ENCODE measurements around the gene SSMEM1. TPM values are rescaled to one million over a fixed set of nuclear protein-coding genes. Genes with fewer than 3 reads are reported as not detected.
A peak's percentile ranks its signal among the peaks of the same experiment; 100 is the strongest.

The SSMEM1 gene
- total and polyA plus RNA-seq, 9 of the 15 experiments (the other 6 are each of a cell fraction or from before 2014, with no cell fraction given) = 0.10 to 0.28 (median 0.18) TPM; not detected in 4

DNA sequence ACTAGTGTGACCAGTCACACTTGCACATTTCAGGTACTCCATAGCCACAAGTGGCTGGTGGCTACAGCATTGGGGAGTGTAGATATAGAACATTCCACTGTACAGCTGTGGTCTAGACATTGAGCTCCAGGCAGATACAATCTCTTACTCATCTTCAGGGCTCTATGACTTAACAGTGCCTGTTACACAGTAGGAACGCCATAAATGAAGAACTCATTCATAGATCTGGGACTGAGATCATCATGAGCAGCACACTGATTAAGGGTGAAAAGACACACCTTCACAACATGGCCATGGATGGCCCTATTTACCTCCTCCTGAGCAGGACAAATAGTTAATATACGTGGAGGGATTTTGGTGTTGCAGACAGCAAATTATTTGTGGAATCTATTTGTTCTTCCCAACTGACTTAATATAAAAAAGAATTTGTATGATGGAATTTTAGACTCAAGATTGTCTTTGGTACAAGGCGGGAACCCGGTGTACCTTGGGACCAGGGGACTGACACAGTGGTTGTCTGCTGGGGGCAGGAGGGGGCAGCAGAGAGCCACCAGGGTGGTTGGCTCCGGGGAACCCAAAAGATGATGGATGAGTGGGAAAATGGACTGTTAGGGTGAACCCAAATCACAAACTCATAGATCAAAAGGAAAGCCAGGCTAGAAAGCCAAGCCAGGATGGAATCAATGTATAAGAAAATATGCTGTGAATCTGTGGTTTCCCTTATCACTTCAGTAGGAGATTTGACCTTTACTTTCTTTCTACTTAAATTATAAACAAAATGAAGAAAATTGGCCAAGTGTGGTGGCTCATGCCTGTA is 34.7 kb downstream of the SSMEM1 start (continued):
- TF ChIP-seq, protein P1, sequence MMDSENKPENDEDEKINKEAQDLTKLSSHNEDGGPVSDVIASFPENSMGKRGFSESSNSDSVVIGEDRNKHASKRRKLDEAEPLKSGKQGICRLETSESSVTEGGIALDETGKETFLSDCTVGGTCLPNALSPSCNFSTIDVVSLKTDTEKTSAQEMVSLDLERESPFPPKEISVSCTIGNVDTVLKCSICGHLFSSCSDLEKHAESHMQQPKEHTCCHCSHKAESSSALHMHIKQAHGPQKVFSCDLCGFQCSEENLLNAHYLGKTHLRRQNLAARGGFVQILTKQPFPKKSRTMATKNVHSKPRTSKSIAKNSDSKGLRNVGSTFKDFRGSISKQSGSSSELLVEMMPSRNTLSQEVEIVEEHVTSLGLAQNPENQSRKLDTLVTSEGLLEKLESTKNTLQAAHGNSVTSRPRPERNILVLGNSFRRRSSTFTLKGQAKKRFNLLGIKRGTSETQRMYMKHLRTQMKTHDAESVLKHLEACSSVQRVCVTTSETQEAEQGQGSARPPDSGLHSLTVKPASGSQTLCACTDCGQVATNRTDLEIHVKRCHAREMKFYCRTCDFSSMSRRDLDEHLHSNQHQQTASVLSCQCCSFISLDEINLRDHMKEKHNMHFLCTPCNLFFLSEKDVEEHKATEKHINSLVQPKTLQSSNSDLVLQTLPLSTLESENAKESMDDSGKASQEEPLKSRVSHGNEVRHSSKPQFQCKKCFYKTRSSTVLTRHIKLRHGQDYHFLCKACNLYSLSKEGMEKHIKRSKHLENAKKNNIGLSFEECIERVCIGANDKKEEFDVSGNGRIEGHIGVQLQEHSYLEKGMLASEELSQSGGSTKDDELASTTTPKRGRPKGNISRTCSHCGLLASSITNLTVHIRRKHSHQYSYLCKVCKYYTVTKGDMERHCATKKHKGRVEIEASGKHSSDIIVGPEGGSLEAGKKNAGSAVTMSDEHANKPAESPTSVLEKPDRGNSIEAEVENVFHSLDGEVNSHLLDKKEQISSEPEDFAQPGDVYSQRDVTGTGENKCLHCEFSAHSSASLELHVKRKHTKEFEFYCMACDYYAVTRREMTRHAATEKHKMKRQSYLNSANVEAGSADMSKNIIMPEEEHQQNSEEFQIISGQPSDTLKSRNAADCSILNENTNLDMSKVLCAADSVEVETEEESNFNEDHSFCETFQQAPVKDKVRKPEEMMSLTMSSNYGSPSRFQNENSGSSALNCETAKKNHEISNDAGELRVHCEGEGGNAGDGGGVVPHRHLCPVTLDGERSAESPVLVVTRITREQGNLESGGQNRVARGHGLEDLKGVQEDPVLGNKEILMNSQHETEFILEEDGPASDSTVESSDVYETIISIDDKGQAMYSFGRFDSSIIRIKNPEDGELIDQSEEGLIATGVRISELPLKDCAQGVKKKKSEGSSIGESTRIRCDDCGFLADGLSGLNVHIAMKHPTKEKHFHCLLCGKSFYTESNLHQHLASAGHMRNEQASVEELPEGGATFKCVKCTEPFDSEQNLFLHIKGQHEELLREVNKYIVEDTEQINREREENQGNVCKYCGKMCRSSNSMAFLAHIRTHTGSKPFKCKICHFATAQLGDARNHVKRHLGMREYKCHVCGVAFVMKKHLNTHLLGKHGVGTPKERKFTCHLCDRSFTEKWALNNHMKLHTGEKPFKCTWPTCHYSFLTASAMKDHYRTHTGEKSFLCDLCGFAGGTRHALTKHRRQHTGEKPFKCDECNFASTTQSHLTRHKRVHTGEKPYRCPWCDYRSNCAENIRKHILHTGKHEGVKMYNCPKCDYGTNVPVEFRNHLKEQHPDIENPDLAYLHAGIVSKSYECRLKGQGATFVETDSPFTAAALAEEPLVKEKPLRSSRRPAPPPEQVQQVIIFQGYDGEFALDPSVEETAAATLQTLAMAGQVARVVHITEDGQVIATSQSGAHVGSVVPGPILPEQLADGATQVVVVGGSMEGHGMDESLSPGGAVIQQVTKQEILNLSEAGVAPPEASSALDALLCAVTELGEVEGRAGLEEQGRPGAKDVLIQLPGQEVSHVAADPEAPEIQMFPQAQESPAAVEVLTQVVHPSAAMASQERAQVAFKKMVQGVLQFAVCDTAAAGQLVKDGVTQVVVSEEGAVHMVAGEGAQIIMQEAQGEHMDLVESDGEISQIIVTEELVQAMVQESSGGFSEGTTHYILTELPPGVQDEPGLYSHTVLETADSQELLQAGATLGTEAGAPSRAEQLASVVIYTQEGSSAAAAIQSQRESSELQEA (IDR thresholded peaks at IDR 0.05; ENCODE audit: low read depth) = no peak
- TF ChIP-seq MECOM (CRISPR knock-in tag; IDR thresholded peaks at IDR 0.05) (0 out of 2 replicates have a peak, but pooled peaks have one; percentile 59), EHMT2 (IDR thresholded peaks at IDR 0.05) (peak; percentile 70), FIP1L1 (IDR thresholded peaks at IDR 0.05; ENCODE audit: low read depth, low read length, poor library complexity, severe bottlenecking) (no peak), DACH1 (IDR thresholded peaks at IDR 0.05; ENCODE audit: partially characterized antibody) (peak; percentile 70), ZNF133 (CRISPR knock-in tag; IDR thresholded peaks at IDR 0.05) (no peak), NFIC (IDR thresholded peaks at IDR 0.05) (no peak), ZNF324 (CRISPR knock-in tag; IDR thresholded peaks at IDR 0.05) (no peak), DEAF1 (CRISPR knock-in tag; IDR thresholded peaks at IDR 0.05) (peak; percentile 69; the same call in 1 of the 2 replicates), MCM3 (IDR thresholded peaks at IDR 0.05) (no peak), SMARCC2 (IDR thresholded peaks at IDR 0.05; ENCODE audit: low read depth) (no peak; the same call in 1 of the 2 replicates), TOE1 (IDR thresholded peaks at IDR 0.05; ENCODE audit: borderline replicate concordance) (0 out of 2 replicates have a peak, but pooled peaks have one; percentile 43), TOE1 (CRISPR knock-in tag; IDR thresholded peaks at IDR 0.05; ENCODE audit: borderline replicate concordance, low read depth) (no peak), IRF1 (CRISPR knock-in tag; IDR thresholded peaks at IDR 0.05; ENCODE audit: borderline replicate concordance) (no peak), CEBPB (tag; IDR thresholded peaks at IDR 0.05) (no peak)
- TF ChIP-seq, protein P2, sequence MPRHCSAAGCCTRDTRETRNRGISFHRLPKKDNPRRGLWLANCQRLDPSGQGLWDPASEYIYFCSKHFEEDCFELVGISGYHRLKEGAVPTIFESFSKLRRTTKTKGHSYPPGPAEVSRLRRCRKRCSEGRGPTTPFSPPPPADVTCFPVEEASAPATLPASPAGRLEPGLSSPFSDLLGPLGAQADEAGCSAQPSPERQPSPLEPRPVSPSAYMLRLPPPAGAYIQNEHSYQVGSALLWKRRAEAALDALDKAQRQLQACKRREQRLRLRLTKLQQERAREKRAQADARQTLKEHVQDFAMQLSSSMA (CRISPR knock-in tag; IDR thresholded peaks at IDR 0.05) = no peak
